ENCODE results near the gene ZSCAN26. TPM values are rescaled to one million over a fixed set of nuclear protein-coding genes. Genes with fewer than 3 reads are reported as not detected.

Gene ZSCAN26
- 16.4 and 17.9 TPM in 2 replicates for total RNA-seq

GRCh38 chr6:28266962-28267694, at the start of gene ZSCAN26:
TSS of gene ZSCAN26 (plus strand) at chr6:28267143. CDS start at chr6:28271920, 4,777 bp downstream.

GRCh38 chr6:28225056-28225834, 41.7 kb upstream of the ZSCAN26 start, which contains the start of gene ZSCAN9:
TSS of gene ZSCAN9 (plus strand) at chr6:28225275. CDS start at chr6:28227085, 1,810 bp downstream.

GRCh38 chr6:28252009-28252975, 14.7 kb upstream of the ZSCAN26 start, which contains the start of gene ZKSCAN4:
TSS of gene ZKSCAN4 (minus strand) at chr6:28252269. CDS start at chr6:28251980, 289 bp downstream.

GRCh38 chr6:28258877-28259777, 7.8 kb upstream of the ZSCAN26 start, which contains the start of gene NKAPL:
TSS of gene NKAPL (plus strand) at chr6:28259297. CDS start at chr6:28259372, 75 bp downstream.

GRCh38 chr6:28281288-28282064, 14.5 kb downstream of the ZSCAN26 start, which contains the start of gene PGBD1:
TSS of gene PGBD1 (plus strand) at chr6:28281572. CDS start at chr6:28283814, 2,242 bp downstream.

Other genes with a start within 250 kb of the ZSCAN26 start
- 0.13 and 0.26 TPM in 2 replicates for gene ZNF165, start 186.6 kb upstream of the ZSCAN26 start, total RNA-seq
- 1.7 and 2.2 TPM in 2 replicates for gene ZSCAN16, start 142.5 kb upstream of the ZSCAN26 start, total RNA-seq
- gene ZKSCAN8, start 125.3 kb upstream of the ZSCAN26 start, total RNA-seq = 23.0 and 26.4 TPM in 2 replicates
- 8.3 and 12.6 TPM in 2 replicates for gene ZSCAN9, start 41.9 kb upstream of the ZSCAN26 start, total RNA-seq
- gene ZKSCAN4, start 14.9 kb upstream of the ZSCAN26 start, total RNA-seq = 4.8 and 6.0 TPM in 2 replicates
- 0.96 and 1.7 TPM in 2 replicates for gene NKAPL, start 7.8 kb upstream of the ZSCAN26 start, total RNA-seq
- 4.4 and 4.9 TPM in 2 replicates for gene PGBD1, start 14.4 kb downstream of the ZSCAN26 start, total RNA-seq
- 4.2 and 4.4 TPM in 2 replicates for gene ZSCAN31, start 69.0 kb downstream of the ZSCAN26 start, total RNA-seq
- gene ZKSCAN3, start 82.8 kb downstream of the ZSCAN26 start, total RNA-seq = 6.9 and 8.3 TPM in 2 replicates
- 5.8 and 6.3 TPM in 2 replicates for gene ZSCAN12, start 132.6 kb downstream of the ZSCAN26 start, total RNA-seq
- gene ZSCAN23, start 176.3 kb downstream of the ZSCAN26 start, total RNA-seq = 4.7 TPM in 2 replicates
- gene GPX6, start 248.7 kb downstream of the ZSCAN26 start, total RNA-seq = not detected in 2 replicates